Gastroesophageal sphincter (tissue), 3 donors: Measurements from ENCODE around the gene WNT7B.

ENCODE experiments used
- POLR2AphosphoS5 ChIP-seq: sonication (generic); formaldehyde crosslinking; IDR thresholded peaks from one replicate; pipeline ENCODE4 v1.6.1; 2017; ENCODE audit warnings: antibody characterized with exemption
- TF ChIP-seq, protein P1 (sequence below), 4 experiments: fragments of 200-600 bp in 2 of 4; fragments of 450-650 bp in 2 of 4; sonication (generic) in 1 of 4; IDR thresholded peaks; one replicate each; pipeline ENCODE4 v1.5.1; 2017 to 2019; ENCODE audit warnings: antibody characterized with exemption in 4 of 4, mild to moderate bottlenecking in 2 of 4, moderate library complexity in 2 of 4

DNA sequence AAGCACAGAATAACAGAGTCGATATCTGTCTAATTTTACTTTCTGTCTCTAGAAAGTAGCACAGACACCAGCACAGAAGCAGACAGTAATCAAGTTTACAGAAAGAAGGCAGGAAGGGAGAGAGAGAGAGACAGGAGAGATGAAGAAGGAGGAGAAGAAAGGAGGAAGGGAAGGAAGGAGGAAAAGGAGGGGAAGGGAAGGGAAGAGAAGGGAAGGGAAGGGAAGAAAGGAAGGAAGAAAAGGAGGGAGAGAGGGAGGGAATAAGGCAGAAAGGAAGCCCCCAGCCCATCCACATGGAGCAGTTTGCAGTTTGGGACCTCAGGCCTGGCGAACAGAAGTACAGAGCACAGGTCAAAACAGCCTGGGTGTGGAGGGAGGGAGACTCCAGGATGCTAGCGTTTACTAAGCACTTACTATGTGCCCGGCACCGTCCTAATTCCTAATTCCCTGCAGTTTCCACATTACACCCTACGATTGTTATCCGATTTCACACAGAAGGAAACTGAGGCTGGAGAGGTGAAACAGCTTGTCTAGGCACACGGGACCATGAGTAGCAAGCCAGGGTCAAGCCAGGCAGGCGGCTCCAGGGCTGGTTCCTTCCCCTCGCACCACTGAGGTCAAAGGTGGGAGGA is 46.0 kb upstream of the WNT7B start:
- TF ChIP-seq, protein P1, sequence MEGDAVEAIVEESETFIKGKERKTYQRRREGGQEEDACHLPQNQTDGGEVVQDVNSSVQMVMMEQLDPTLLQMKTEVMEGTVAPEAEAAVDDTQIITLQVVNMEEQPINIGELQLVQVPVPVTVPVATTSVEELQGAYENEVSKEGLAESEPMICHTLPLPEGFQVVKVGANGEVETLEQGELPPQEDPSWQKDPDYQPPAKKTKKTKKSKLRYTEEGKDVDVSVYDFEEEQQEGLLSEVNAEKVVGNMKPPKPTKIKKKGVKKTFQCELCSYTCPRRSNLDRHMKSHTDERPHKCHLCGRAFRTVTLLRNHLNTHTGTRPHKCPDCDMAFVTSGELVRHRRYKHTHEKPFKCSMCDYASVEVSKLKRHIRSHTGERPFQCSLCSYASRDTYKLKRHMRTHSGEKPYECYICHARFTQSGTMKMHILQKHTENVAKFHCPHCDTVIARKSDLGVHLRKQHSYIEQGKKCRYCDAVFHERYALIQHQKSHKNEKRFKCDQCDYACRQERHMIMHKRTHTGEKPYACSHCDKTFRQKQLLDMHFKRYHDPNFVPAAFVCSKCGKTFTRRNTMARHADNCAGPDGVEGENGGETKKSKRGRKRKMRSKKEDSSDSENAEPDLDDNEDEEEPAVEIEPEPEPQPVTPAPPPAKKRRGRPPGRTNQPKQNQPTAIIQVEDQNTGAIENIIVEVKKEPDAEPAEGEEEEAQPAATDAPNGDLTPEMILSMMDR (IDR thresholded peaks at IDR 0.05) = no peak
- no peak for TF ChIP-seq POLR2AphosphoS5
